K562 (cell line): ENCODE results near the gene CDK1. TPM values are rescaled to one million over a fixed set of nuclear protein-coding genes. Genes with fewer than 3 reads are reported as not detected.

Experiments used
- ATAC-seq: fragments of 200-7000 bp; cut with Tn5 transposase; 3 replicates; pipeline ENCODE4 v1.9.1; 2020; ENCODE audit warnings: moderate library complexity
- BruUV-seq: library from RNA; stranded (reverse); fragments of 400-500 nt; replicated peaks from 2 replicates; lab custom pipeline; 2021; lab: Mats Ljungman, UMichigan
- CTCF ChIA-PET: fragments of 300-600 bp; formaldehyde crosslinking; extraction: SDS; loops from one replicate; lab custom pipeline; 2021; ENCODE audit warnings: low intra/inter-chr PET ratio; lab: Yijun Ruan, JAX
- POLR2A ChIA-PET: fragments of 300-600, 350-650 bp; sonication (Branson Sonifier 250); formaldehyde crosslinking; extraction: SDS; loops from one replicate; lab custom pipeline; 2021; ENCODE audit warnings: antibody characterized with exemption, inconsistent platforms; lab: Yijun Ruan, JAX
- DNase-seq, 4 experiments: peaks; one replicate each; pipeline versions ENCODE4 v3.0.0 to v3.0.0-alpha.2; 2011 to 2018; ENCODE audit warnings: low spot score in 3 of 4, mixed read lengths in 3 of 4; ENCODE audit errors: extremely low read depth in 1 of 4
- FAIRE-seq: peaks from 2 replicates; lab custom pipeline; 2011; peaks lifted over from hg19 to GRCh38; lab: Jason Lieb, UNC
- H2AFZ ChIP-seq: 2 replicates; pipeline ENCODE4 v1.6.0; 2011; ENCODE audit warnings: low read depth, low read length, control low read depth, inconsistent platforms
- H3K27ac ChIP-seq: fragments of 200-600 bp; 3 replicates; pipeline ENCODE4 v1.8.0; 2011; ENCODE audit warnings: low read depth, mild to moderate bottlenecking, control low read depth, inconsistent platforms, low read length, moderate library complexity, mixed read lengths; ENCODE audit errors: extremely low read depth
- H3K27me3 ChIP-seq, 2 experiments: fragments of 300-600 bp in 1 of 2; 2 replicates in 1 of 2; 3 replicates in 1 of 2; pipeline versions ENCODE4 v1.6.0 to v1.8.0; 2011; ENCODE audit warnings: inconsistent platforms in 2 of 2, low read length in 2 of 2, mild to moderate bottlenecking in 1 of 2, mixed read lengths in 1 of 2, moderate library complexity in 1 of 2; ENCODE audit not compliant: control insufficient read depth in 2 of 2, insufficient read depth in 2 of 2
- H3K36me3 ChIP-seq: fragments of 300-600 bp; 3 replicates; pipeline ENCODE4 v1.8.0; 2011; ENCODE audit warnings: mild to moderate bottlenecking, low read length, inconsistent platforms; ENCODE audit not compliant: control insufficient read depth, insufficient read depth
- H3K4me1 ChIP-seq, 2 experiments: fragments of 200-600 bp in 1 of 2; replicated peaks in 1 of 2; 2 replicates in 1 of 2; 3 replicates in 1 of 2; pipeline versions ENCODE4 v1.5.1 to v1.8.0; 2011; ENCODE audit warnings: inconsistent platforms in 2 of 2, low read length in 2 of 2, mild to moderate bottlenecking in 1 of 2, mixed read lengths in 1 of 2, moderate library complexity in 1 of 2; ENCODE audit not compliant: control insufficient read depth in 2 of 2, insufficient read depth in 2 of 2
- H3K4me2 ChIP-seq: 2 replicates; pipeline ENCODE4 v1.6.1; 2011; ENCODE audit warnings: low read length, control low read depth, inconsistent platforms, mixed read lengths; ENCODE audit not compliant: insufficient read depth
- H3K4me3 ChIP-seq: fragments of 200-600 bp; sonication (generic), shearing (Covaris generic); 2 replicates; pipeline ENCODE4 v1.5.1; 2016; ENCODE audit warnings: control low read depth, inconsistent platforms
- H3K79me2 ChIP-seq: fragments of 200-600 bp; 3 replicates; pipeline ENCODE4 v1.8.0; 2011; ENCODE audit warnings: low read length, inconsistent platforms; ENCODE audit not compliant: control insufficient read depth, insufficient read depth
- H3K9ac ChIP-seq, 2 experiments: 2 replicates each; pipeline versions ENCODE4 v1.6.0 to v1.6.1; 2011; ENCODE audit warnings: low read depth in 2 of 2, low read length in 2 of 2, control low read depth in 1 of 2, inconsistent platforms in 1 of 2, mild to moderate bottlenecking in 1 of 2, mixed read lengths in 1 of 2; ENCODE audit not compliant: insufficient read depth in 1 of 2
- H3K9me1 ChIP-seq: one replicate; pipeline ENCODE4 v1.6.0; 2011; ENCODE audit warnings: inconsistent platforms, mild to moderate bottlenecking, low read length, moderate library complexity; ENCODE audit not compliant: control insufficient read depth, insufficient read depth
- H3K9me3 ChIP-seq: replicated peaks from 2 replicates; pipeline ENCODE4 v1.5.1; 2011; ENCODE audit warnings: low read depth, low read length, inconsistent platforms; ENCODE audit not compliant: control insufficient read depth, insufficient read depth
- H4K20me1 ChIP-seq: replicated peaks from 2 replicates; pipeline ENCODE4 v1.6.1; 2011; ENCODE audit warnings: low read length, inconsistent platforms, mixed read lengths; ENCODE audit not compliant: control insufficient read depth, insufficient read depth
- MEF2D ChIP-seq: conservative IDR thresholded peaks from 2 replicates; pipeline ENCODE4 v1.6.1; 2016; ENCODE audit warnings: low read depth, missing genetic modification characterization, missing compliant biosample characterization
- SRSF7 ChIP-seq: fragments of 200-400 bp; formaldehyde crosslinking; optimal IDR thresholded peaks from 2 replicates; pipeline ENCODE3; 2017; ENCODE audit warnings: mild to moderate bottlenecking, low read depth, low read length
- ZNF24 ChIP-seq: fragments of 450-650 bp; IDR thresholded peaks from 2 replicates; pipeline ENCODE4 v1.6.1; 2016
- WGBS: fragments of 100-300 bp; shearing (Covaris generic); methylation state at CpG from one replicate; pipeline ENCODE4 v1.1.6; 2016; ENCODE audit warnings: low coverage, mixed read lengths; ENCODE audit not compliant: insufficient coverage; ENCODE audit errors: missing lambda C conversion rate; 5-methylcytosine and 5-hydroxymethylcytosine counted together
- in situ Hi-C: fragments of 300-500 bp; cut with MboI; formaldehyde crosslinking; loops from 4 replicates; pipeline ENCODE4 v1.15.0; 2018; ENCODE audit warnings: inconsistent platforms, mixed read lengths
- intact Hi-C: fragments of 100-400 bp; cut with micrococcal nuclease; formaldehyde crosslinking; loops from 2 replicates; pipeline ENCODE4 v1.14.2; 2022
- polyA plus RNA-seq, 8 experiments: library from polyadenylated mRNA; depleted of rRNA in 4 of 8; stranded (reverse) in 5 of 8; unstranded in 3 of 8; fragments of >200 nt; fragmentation: Nextera tagmentation in 2 of 8; fragmentation: Illumina TruSeq in 1 of 8; extraction: Ambion mirVana in 2 of 8; extraction: Trizol in 1 of 8; gene quantifications; 2 replicates each; pipeline versions ENCODE4 v1.2.1 to v1.2.3, GENCODE V29; 2011 to 2014; ENCODE audit warnings: inconsistent platforms in 1 of 8, missing spikeins in 1 of 8
- total RNA-seq, 7 experiments: library from RNA; depleted of rRNA in 6 of 7; stranded (reverse); fragments of >200 nt in 6 of 7; fragmentation: Illumina TruSeq in 2 of 7; extraction: Trizol in 2 of 7; gene quantifications; 2 replicates each; pipeline versions ENCODE4 v1.2.1 to v1.2.3, GENCODE V29; 2011 to 2021; ENCODE audit warnings: low replicate concordance in 1 of 7

The CDK1 gene
- total and polyA plus RNA-seq, 9 of the 15 experiments (the other 6 are each of a cell fraction or from before 2014, with no cell fraction given) = 156 to 685 (median 236) TPM

DNA sequence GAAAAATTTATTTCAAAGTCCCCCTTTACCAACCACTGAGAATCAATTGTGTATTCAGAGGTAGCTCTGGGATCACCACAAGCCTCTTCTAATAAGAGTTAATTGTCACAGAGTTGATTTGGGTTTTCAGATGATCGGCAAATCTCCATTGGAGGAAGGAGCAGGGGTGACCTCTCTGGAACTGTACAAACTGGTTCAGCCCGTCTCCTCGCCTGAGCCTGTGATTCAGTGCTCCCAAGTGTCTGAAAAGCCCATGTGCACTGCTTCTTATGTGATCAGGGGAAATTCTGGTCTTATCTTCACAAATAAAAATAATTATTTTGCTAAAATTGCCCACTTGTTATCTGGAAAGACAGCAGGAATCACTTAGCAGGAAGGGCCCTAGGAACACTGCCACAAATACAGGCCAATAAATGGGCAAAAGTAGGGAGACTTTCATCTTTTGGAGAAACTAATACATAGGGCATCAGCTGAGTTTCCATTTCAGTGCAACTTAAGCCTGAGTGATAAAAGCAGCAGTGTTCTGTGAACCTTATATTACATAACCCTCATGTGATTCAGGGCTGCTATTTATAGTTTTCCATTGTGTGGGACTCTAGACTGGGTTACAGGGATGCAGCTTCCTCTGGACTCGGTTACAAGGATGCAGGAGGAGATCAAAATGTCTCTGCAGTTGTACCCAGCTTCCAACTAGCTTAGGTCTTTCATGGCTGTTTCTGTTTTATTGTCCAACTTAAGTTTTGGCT, 32.3 kb downstream of the CDK1 start:
- no peaks in the 10 kb centered on the region; a peak in 1 of 5 replicates for H3K4me1 ChIP-seq
- H3K36me3 ChIP-seq = no peaks in the 10 kb centered on the region
- no peaks in the 10 kb centered on the region for H3K9me1 ChIP-seq
- ATAC-seq (no peak), DNase-seq (no peak), FAIRE-seq (no peak)
- H3K27me3 ChIP-seq = no peaks in the 10 kb centered on the region
- no TSS peak for BruUV-seq
- 36% methylated on average over 4 of the region's 4 CpGs for WGBS
- H3K9ac ChIP-seq = no peak overlapping the region
- H3K27ac ChIP-seq = no peak overlapping the region
- H3K79me2 ChIP-seq = no peaks in the 10 kb centered on the region
- H3K9me3 ChIP-seq = no peaks in the 10 kb centered on the region
- no peak overlapping the region for H3K4me2 ChIP-seq
- ChIA-PET CTCF (interaction anchor here (0.6 kb wide), 1 partner anchor 55 kb away, joined by 3 read pairs; no protein-coding TSS in a partner anchor), POLR2A (no interaction called here)
- in situ Hi-C loops (loop anchor here (5.0 to 10.0 kb wide), 2 partner anchors 154 to 477 kb away; no protein-coding TSS in a partner anchor), intact Hi-C loops (loop anchor here (2.0 kb wide), 1 partner anchor 324 kb away; no protein-coding TSS in a partner anchor)
- H4K20me1 ChIP-seq = no peaks in the 10 kb centered on the region
- no peak overlapping the region for H3K4me3 ChIP-seq
- no peak overlapping the region for H2AFZ ChIP-seq
- no peak for TF ChIP-seq SRSF7
- TF ChIP-seq ZNF24 = 0 out of 2 replicates have a peak, but pooled peaks have one; percentile 36
- peak; percentile 91 for TF ChIP-seq MEF2D
